Stomach smooth muscle (tissue), 2 donors: Measurements from ENCODE around the gene ODF4.
A peak's percentile ranks its signal among the peaks of the same experiment; 100 is the strongest.

Source experiments
- H3K27ac ChIP-seq: one replicate; pipeline ENCODE4 v1.7.0; 2013; ENCODE audit warnings: mild to moderate bottlenecking, low read length, inconsistent platforms
- H3K27me3 ChIP-seq, 2 donors: one replicate each; pipeline ENCODE4 v1.7.0; 2013; ENCODE audit warnings: low read length in 2 of 2; ENCODE audit not compliant: insufficient read depth in 2 of 2, control insufficient read depth in 1 of 2
- H3K36me3 ChIP-seq, 2 donors: one replicate each; pipeline ENCODE4 v1.7.0; 2013; ENCODE audit warnings: low read length in 2 of 2; ENCODE audit not compliant: control insufficient read depth in 2 of 2, insufficient read depth in 2 of 2
- H3K4me1 ChIP-seq: one replicate; pipeline ENCODE4 v1.7.0; 2013; ENCODE audit warnings: low read length; ENCODE audit not compliant: control insufficient read depth, insufficient read depth
- H3K4me3 ChIP-seq, 2 donors: one replicate each; pipeline ENCODE4 v1.7.0; 2013; ENCODE audit warnings: low read length in 2 of 2
- H3K9ac ChIP-seq, 2 donors: one replicate each; pipeline ENCODE4 v1.7.0; 2013; ENCODE audit warnings: low read length in 2 of 2, mild to moderate bottlenecking in 1 of 2
- H3K9me3 ChIP-seq, 2 donors: one replicate each; pipeline ENCODE4 v1.7.0; 2013; ENCODE audit warnings: low read length in 2 of 2; ENCODE audit not compliant: control insufficient read depth in 2 of 2
- donor health status: healthy.
- donor health status: Pancreatic carcinoma.

The ODF4 gene, protein sequence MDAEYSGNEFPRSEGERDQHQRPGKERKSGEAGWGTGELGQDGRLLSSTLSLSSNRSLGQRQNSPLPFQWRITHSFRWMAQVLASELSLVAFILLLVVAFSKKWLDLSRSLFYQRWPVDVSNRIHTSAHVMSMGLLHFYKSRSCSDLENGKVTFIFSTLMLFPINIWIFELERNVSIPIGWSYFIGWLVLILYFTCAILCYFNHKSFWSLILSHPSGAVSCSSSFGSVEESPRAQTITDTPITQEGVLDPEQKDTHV

DNA sequence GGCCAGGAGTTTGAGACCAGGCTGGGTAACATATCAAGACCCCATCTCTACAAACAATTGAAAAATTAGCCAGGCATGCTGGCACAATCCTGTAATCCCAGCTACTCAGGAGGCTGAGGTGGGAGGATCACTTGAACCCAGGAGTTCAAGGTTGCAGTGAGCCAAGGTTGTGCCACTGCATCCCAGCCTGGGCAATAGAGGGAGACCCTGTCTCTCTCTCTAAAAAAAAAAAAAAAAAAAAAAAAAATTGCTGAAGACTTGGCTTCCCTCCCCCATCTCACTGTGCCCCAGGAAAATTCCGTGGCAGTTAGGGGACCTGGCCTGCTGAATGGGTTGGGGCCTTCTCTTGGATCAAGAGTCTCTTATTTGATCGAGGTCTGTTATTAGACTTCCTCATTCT is at the start of gene ODF4:
Gene ODF4 (plus strand): TSS at position 301 of the 400 bp plus-strand sequence. CDS start 212 bp downstream, outside the sequence.
- no peak within 1 kb of the TSS for H3K27ac ChIP-seq
- no peak within 1 kb of the TSS for H3K9ac ChIP-seq
- H3K27me3 ChIP-seq: no peaks in the 10 kb centered on the region
- H3K4me3 ChIP-seq: no peak within 1 kb of the TSS
- no peaks in the 10 kb centered on the region for H3K9me3 ChIP-seq
- H3K4me1 ChIP-seq: peaks cover 2% of the 10 kb centered on the region
- no peaks in the 10 kb centered on the region for H3K36me3 ChIP-seq

DNA sequence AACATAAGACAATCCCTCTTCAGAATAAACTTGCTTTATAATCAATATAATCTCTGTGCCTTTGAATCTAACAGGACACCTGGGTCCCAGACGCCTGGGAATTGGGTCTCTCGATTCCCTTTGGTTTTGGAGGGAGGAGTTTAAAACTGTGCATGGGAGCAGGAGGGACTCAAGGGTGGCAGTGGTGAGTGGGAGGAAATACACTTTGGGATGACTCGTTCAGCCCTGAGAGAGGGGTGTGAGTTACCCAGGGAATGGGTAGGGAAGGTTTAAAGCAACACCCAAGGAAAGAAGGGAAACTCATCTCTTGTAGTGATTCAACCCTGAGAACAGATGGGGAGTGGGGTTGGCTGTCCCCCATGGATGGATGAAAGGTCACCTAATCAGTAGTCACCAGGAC is 49.6 kb upstream of the ODF4 start:
- Histone ChIP-seq H3K27ac (no peak overlapping the region), H3K36me3 (no peaks in the 10 kb centered on the region), H3K4me1 (peaks cover 27% of the 10 kb centered on the region), H3K9ac (peak overlapping the region in 1 of 2 donors; percentile 21), H3K9me3 (no peaks in the 10 kb centered on the region), H3K27me3 (no peaks in the 10 kb centered on the region), H3K4me3 (no peak overlapping the region)

DNA sequence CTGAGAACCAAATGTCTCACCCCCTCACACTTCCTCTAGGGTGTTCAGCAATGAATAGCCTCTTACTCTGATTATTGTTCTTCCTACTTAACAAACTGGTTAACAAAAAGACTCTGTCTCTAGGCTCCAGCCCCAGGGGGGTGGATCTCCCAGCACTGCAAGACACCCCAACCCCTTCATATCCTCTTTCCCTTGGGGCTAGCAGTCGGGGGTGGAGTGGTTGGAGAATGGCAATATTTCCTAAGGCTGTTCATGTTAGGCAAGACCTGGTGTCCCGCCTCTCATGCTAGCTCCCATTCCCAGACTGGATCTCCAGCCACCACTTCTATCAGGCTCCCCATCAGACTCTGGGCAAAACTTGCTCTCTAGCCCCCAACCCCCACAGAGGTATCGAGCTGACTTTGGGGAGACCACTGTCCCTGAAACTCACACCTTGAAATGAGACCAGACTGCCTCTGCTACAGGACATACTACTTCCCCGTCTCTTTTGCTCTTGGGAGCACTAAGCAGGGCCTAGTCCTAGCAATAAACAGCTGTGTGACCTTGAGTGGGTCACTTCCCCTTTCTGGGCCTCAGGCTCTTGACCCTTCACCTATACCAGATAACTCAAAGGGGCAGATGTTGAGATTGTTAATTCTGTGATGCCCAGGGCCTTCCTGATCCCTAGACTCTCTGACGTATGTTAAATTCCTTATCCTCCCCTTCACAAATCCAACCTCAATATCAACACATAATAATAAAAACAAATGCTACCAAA is 46.8 kb upstream of the ODF4 start:
- Histone ChIP-seq H3K4me1 (peaks cover 26% of the 10 kb centered on the region), H3K36me3 (no peaks in the 10 kb centered on the region), H3K27ac (no peak overlapping the region), H3K9me3 (no peaks in the 10 kb centered on the region), H3K9ac (no peak overlapping the region), H3K27me3 (no peaks in the 10 kb centered on the region), H3K4me3 (no peak overlapping the region)

DNA sequence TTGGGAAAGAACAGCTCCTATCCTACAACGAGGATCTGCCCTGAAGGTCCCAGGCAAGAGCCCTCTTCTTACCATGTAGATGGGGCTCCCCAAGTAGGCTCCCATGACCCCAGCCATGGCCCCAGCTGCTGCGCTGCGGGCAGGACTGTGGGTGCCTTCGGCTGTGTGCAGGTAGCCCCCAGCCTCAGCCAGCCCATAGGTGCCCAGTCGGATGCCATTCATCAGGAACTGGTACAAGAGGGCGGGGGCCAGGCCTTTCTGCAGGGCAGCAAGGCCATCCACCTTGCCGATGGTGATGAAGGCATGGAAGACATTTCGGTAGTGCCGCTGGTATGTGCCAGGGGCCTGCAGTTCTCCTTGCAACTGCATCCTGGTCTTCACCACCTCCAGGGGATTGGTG is 45.3 kb upstream of the ODF4 start:
- H3K9me3 ChIP-seq: no peaks in the 10 kb centered on the region
- H3K4me1 ChIP-seq: peaks cover 16% of the 10 kb centered on the region
- H3K27me3 ChIP-seq: no peaks in the 10 kb centered on the region
- peak overlapping the region in 1 of 2 donors; percentile 81 for H3K4me3 ChIP-seq
- H3K27ac ChIP-seq: no peak overlapping the region
- peak overlapping the region in 1 of 2 donors; percentile 40 for H3K9ac ChIP-seq
- no peaks in the 10 kb centered on the region for H3K36me3 ChIP-seq

DNA sequence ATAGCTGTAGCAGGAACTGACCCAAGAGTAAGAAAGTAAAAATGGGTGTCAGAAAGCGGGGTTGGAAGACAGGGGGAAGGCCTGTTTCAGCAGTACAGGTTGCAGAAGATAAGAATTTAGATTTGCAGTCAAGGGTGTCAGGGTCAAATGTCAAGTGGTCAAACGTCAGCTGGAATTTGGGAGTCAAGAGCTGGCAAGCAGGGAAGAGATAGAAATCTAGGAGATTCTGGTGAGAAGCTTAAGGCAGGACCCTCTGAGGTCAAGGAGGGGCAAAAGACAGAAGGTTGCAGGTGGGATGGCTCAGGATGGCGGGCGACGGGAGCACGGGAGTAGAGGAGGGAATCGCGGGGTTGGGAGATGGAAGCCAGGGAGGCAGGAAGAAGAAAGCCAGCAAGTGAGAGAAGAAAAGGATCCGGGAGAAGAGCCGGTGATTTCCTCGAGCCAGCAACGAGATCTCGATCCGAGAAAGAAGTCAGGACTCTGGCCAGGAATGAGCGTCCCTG is 44.8 kb upstream of the ODF4 start:
- Histone ChIP-seq H3K36me3 (no peaks in the 10 kb centered on the region), H3K4me1 (peaks cover 12% of the 10 kb centered on the region), H3K4me3 (peak overlapping the region; percentile 59 to 81), H3K9me3 (no peaks in the 10 kb centered on the region), H3K27me3 (no peaks in the 10 kb centered on the region), H3K27ac (peak overlapping the region; percentile 93), H3K9ac (peak overlapping the region; percentile 40 to 86)

DNA sequence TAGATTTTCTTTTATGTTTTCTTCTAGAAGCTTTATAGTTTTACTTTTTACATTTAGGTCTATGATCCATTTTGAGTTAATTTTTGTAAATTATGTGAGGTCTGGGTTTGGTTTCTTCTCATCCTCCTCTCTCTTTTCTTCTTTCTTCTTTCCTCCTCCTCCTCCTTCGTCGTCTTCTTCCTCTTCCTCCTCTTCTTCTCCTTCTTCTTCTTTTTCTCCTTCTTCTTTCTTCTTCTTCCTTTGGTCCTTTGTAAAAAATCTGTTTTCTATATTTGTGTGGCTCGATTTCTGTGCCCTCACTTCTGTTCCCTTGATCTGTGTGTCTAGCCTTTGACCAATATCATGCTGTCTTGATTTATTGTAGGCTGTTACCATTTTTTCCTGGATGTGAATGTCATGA is 39.4 kb upstream of the ODF4 start:
- Histone ChIP-seq H3K27ac (no peak overlapping the region), H3K27me3 (no peaks in the 10 kb centered on the region), H3K36me3 (no peaks in the 10 kb centered on the region), H3K4me3 (no peak overlapping the region), H3K4me1 (no peaks in the 10 kb centered on the region), H3K9ac (no peak overlapping the region), H3K9me3 (no peaks in the 10 kb centered on the region)

DNA sequence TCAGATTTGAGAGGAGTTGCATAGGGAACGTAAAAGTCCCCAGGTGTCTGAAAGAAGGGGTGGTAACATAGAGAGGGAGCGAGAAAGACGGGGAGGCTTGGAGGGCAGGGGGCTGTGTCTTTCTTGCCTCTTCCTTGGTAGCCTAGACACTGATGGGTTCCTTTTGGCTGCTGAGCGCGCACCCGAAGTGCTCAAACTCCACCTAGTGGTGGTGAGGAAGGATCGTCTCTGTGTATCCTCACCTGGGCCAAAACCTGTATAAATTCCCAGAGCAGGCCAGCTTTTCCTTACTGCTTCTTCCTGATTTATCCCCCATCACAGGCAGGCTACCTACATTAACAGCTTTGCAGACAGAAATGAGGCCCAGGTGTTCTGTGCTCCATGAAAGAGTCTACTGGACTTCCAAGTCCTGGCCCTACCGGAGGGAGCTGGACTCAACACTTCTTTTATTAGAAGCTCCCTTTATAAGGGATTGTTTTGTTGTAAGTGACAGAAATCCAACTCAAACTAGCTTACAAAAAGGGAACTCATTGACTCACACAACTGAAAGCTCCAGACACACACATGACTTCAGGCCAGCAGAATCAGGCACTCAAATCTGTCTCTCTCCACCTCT is 38.9 kb upstream of the ODF4 start:
- H3K9me3 ChIP-seq: no peaks in the 10 kb centered on the region
- no peaks in the 10 kb centered on the region for H3K4me1 ChIP-seq
- no peaks in the 10 kb centered on the region for H3K36me3 ChIP-seq
- no peak overlapping the region for H3K27ac ChIP-seq
- no peaks in the 10 kb centered on the region for H3K27me3 ChIP-seq
- H3K4me3 ChIP-seq: no peak overlapping the region
- H3K9ac ChIP-seq: no peak overlapping the region

DNA sequence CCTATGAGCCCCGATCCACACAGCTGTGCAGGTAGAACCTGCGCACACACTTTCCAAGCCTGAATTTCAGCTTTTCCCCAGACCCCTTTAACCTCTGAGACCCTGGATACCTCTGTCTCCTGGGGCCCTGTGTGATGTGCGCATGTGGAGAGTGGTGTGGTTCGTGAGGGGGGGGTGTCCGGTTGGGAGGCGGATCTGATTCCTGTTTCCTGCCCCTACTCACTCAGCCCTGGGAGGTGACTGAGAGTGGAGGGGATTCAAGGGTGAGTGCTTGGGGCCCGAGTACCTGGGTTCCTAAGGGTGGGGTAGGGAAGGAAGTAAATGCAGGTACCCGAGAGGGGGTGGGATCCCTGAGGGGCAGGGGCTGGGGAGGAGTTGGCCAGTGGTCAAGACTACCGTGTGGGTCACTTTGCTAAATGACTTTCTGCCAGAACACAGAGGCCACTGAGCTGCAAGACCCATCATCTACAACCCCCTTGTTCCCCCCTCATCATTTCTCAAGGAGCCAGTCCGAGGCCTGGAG is 29.0 kb upstream of the ODF4 start:
- H3K27me3 ChIP-seq: peaks cover 26 to 28% of the 10 kb centered on the region in 2 donors
- no peaks in the 10 kb centered on the region for H3K9me3 ChIP-seq
- peaks cover 4% of the 10 kb centered on the region for H3K4me1 ChIP-seq
- no peaks in the 10 kb centered on the region for H3K36me3 ChIP-seq
- peak overlapping the region in 1 of 2 donors; percentile 60 for H3K4me3 ChIP-seq
- peak overlapping the region; percentile 31 for H3K27ac ChIP-seq
- no peak overlapping the region for H3K9ac ChIP-seq

DNA sequence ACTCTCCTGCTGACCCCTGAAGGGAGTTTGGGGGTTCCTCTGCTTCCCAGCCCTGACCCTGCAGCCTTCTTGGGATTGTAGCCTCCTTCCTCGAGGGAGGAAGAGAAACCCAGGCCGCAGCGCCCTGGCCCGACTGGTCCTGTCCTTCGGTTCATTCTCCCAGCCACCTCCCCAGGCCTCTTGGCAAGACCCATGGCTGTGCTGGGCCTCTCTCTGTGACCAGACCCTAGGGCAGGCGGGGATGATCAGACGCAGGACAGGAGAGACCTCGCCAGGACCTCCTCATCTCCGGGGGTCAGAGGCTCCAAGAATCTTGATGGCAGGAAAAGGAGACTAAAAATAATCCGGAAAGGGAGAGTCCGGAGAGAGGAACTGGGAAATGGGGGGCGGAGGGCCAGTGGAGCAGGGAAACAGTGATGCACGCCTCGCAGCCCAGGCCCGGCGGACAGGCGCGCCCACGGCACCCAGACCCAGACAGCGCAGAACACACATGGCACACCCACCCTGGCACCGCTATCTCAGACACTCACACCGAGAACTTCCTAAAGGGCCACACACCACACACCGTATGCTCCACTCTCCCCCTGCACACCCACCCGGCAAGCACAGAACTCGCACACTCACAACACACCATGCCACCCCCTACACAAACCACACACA is 28.4 kb upstream of the ODF4 start:
- H3K4me1 ChIP-seq: peaks cover 5% of the 10 kb centered on the region
- H3K4me3 ChIP-seq: no peak overlapping the region
- no peak overlapping the region for H3K9ac ChIP-seq
- H3K27ac ChIP-seq: no peak overlapping the region
- H3K27me3 ChIP-seq: peaks cover 32 to 34% of the 10 kb centered on the region in 2 donors
- H3K36me3 ChIP-seq: no peaks in the 10 kb centered on the region
- H3K9me3 ChIP-seq: no peaks in the 10 kb centered on the region

DNA sequence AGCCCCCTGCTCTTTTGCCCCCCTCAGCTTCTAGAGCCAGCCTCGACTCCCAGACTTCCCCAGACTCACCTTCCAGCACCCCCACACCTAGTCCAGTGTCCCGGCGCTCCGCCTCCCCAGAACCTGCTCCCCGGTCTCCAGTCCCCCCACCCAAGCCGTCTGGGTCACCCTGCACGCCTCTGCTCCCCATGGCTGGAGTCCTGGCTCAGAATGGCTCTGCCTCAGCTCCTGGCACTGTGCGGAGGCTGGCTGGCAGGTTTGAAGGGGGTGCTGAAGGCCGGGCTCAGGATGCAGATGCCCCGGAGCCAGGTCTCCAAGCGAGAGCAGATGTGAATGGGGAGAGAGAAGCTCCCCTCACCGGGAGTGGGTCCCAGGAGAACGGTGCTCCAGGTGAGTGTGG is 27.4 kb upstream of the ODF4 start:
- Histone ChIP-seq H3K27ac (no peak overlapping the region), H3K36me3 (no peaks in the 10 kb centered on the region), H3K4me3 (peak overlapping the region in 1 of 2 donors; percentile 3), H3K9ac (no peak overlapping the region), H3K4me1 (peaks cover 5% of the 10 kb centered on the region), H3K27me3 (peaks cover 34 to 36% of the 10 kb centered on the region in 2 donors), H3K9me3 (no peaks in the 10 kb centered on the region)
